ENCODE results near the gene SQSTM1.

DNA sequence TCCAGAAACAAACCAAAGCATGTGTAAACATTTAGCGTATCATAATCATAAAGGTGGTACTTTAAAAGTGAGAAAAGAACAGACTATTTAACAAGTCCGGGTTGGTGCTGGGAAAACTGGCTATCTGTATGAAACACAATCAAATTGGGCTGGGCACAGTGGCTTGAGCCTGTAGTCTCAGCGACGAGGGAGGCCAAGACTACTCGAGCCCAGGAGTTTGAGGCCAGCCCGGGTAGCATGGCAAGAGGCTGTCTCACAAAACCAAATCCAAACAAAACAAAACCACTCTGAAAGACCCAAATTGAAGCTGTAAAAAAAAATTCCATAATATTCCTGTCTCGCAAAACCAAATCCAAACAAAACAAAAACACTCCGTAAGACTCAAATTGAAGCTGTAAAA is 33.7 kb downstream of the SQSTM1 start:
- no peak for TF ChIP-seq CTCF (conservative IDR thresholded peaks at IDR 0.05; ENCODE audit: low read length)
- no peak for TF ChIP-seq EZH2phosphoT487 (IDR thresholded peaks at IDR 0.05; ENCODE audit: borderline replicate concordance, low read depth, low read length)

Data from OCI-LY7 (cell line).